H1 (cell line): ENCODE results near the gene OR14A2. TPM values are rescaled to one million over a fixed set of nuclear protein-coding genes. Genes with fewer than 3 reads are reported as not detected.

Experiments
- CTCF ChIA-PET: fragments of 300-600 bp; sonication (Branson Sonifier 250); formaldehyde crosslinking; loops from one replicate; lab custom pipeline; 2021; ENCODE audit not compliant: partially characterized antibody; lab: Charles Lee
- POLR2A ChIA-PET: fragments of 300-600 bp; sonication (Branson Sonifier 250); formaldehyde crosslinking; loops from one replicate; lab custom pipeline; 2021; ENCODE audit warnings: inconsistent platforms; ENCODE audit not compliant: partially characterized antibody; lab: Charles Lee
- DNase-seq, 2 experiments: peaks; one replicate each; pipeline versions ENCODE4 v3.0.0 to v3.0.0-alpha.2; 2010 to 2022; ENCODE audit warnings: low spot score in 2 of 2, low read depth in 1 of 2, mixed read lengths in 1 of 2
- FAIRE-seq: peaks from 2 replicates; lab custom pipeline; 2011; peaks lifted over from hg19 to GRCh38; lab: Jason Lieb, UNC
- H2AFZ ChIP-seq: 2 replicates; pipeline ENCODE4 v1.8.1; 2012; ENCODE audit warnings: low read length, inconsistent platforms
- H2AK5ac ChIP-seq: 2 replicates; pipeline ENCODE4 v1.6.1; 2013; ENCODE audit warnings: low read depth, low read length
- H2BK120ac ChIP-seq: replicated peaks from 2 replicates; pipeline ENCODE3; 2013; ENCODE audit warnings: low read depth, low read length, inconsistent platforms
- H2BK12ac ChIP-seq: 2 replicates; pipeline ENCODE4 v1.6.1; 2013; ENCODE audit warnings: low read depth, low read length
- H2BK15ac ChIP-seq: 2 replicates; pipeline ENCODE4 v1.6.1; 2013; ENCODE audit warnings: low read length
- H2BK20ac ChIP-seq: 2 replicates; pipeline ENCODE4 v1.6.1; 2013; ENCODE audit warnings: low read length
- H2BK5ac ChIP-seq: 2 replicates; pipeline ENCODE4 v1.6.1; 2013; ENCODE audit warnings: low read depth, low read length
- H3K14ac ChIP-seq: 2 replicates; pipeline ENCODE4 v1.6.1; 2013; ENCODE audit warnings: inconsistent platforms; ENCODE audit not compliant: insufficient read length
- H3K18ac ChIP-seq: 2 replicates; pipeline ENCODE4 v1.6.1; 2013; ENCODE audit warnings: low read length; ENCODE audit errors: extremely low read depth
- H3K23ac ChIP-seq: 2 replicates; pipeline ENCODE4 v1.6.1; 2013; ENCODE audit warnings: inconsistent platforms; ENCODE audit not compliant: insufficient read length
- H3K23me2 ChIP-seq: 2 replicates; pipeline ENCODE4 v1.6.1; 2013; ENCODE audit warnings: low read depth, low read length
- H3K27ac ChIP-seq: 2 replicates; pipeline ENCODE4 v1.6.1; 2011; ENCODE audit warnings: low read depth, low read length, inconsistent platforms
- H3K27me3 ChIP-seq, 4 experiments: replicated peaks in 1 of 4; 1 replicate in 1 of 4; 2 replicates in 3 of 4; pipeline versions ENCODE4 v1.6.1 to v1.8.1; 2011 to 2013; ENCODE audit warnings: low read length in 3 of 4, mild to moderate bottlenecking in 3 of 4, inconsistent platforms in 2 of 4, mixed read lengths in 2 of 4, moderate library complexity in 1 of 4; ENCODE audit not compliant: control insufficient read depth in 3 of 4, insufficient read depth in 3 of 4; ENCODE audit errors: extremely low read depth in 1 of 4
- H3K36me3 ChIP-seq, 4 experiments: 2 replicates each; pipeline versions ENCODE4 v1.6.1 to v1.8.1; 2011 to 2013; ENCODE audit warnings: mild to moderate bottlenecking in 4 of 4, low read length in 3 of 4, moderate library complexity in 2 of 4, control low read depth in 1 of 4, inconsistent platforms in 1 of 4; ENCODE audit not compliant: insufficient read depth in 4 of 4, control insufficient read depth in 2 of 4
- H3K4ac ChIP-seq: replicated peaks from 2 replicates; pipeline ENCODE3; 2013; ENCODE audit warnings: low read length, low read depth, mixed read lengths, inconsistent platforms; ENCODE audit not compliant: insufficient read length
- H3K4me1 ChIP-seq, 4 experiments: replicated peaks in 1 of 4; 1 replicate in 1 of 4; 2 replicates in 3 of 4; pipeline versions ENCODE4 v1.6.1 to v1.8.1; 2011 to 2013; ENCODE audit warnings: low read length in 3 of 4, inconsistent platforms in 2 of 4, mixed read lengths in 1 of 4; ENCODE audit not compliant: insufficient read depth in 4 of 4, control insufficient read depth in 3 of 4
- H3K4me2 ChIP-seq, 2 experiments: 2 replicates each; pipeline versions ENCODE4 v1.6.1 to v1.8.1; 2011 to 2013; ENCODE audit warnings: low read depth in 2 of 2, low read length in 2 of 2, control low read depth in 1 of 2, inconsistent platforms in 1 of 2, mild to moderate bottlenecking in 1 of 2; ENCODE audit not compliant: insufficient read depth in 1 of 2
- H3K4me3 ChIP-seq, 4 experiments: fragments of 200-600, 300-600 bp in 1 of 4; sonication (generic), shearing (Covaris generic), sonication (Bioruptor Twin) in 1 of 4; 2 replicates each; pipeline versions ENCODE4 v1.5.1 to v1.8.1; 2011 to 2016; ENCODE audit warnings: low read length in 4 of 4, low read depth in 3 of 4, control low read depth in 2 of 4, inconsistent platforms in 2 of 4, mild to moderate bottlenecking in 2 of 4, mixed read lengths in 1 of 4, moderate library complexity in 1 of 4; ENCODE audit not compliant: insufficient read depth in 2 of 4; ENCODE audit errors: extremely low read depth in 1 of 4
- H3K56ac ChIP-seq: replicated peaks from 2 replicates; pipeline ENCODE3; 2013; ENCODE audit warnings: low read depth, mild to moderate bottlenecking, mixed read lengths, low read length, inconsistent platforms; ENCODE audit not compliant: insufficient read length
- H3K79me1 ChIP-seq: 2 replicates; pipeline ENCODE4 v1.6.1; 2013; ENCODE audit warnings: low read depth, low read length, control low read depth
- H3K79me2 ChIP-seq, 2 experiments: 2 replicates each; pipeline versions ENCODE4 v1.6.1 to v1.8.1; 2012 to 2013; ENCODE audit warnings: low read length in 2 of 2, mild to moderate bottlenecking in 2 of 2, inconsistent platforms in 1 of 2; ENCODE audit not compliant: insufficient read depth in 2 of 2, control insufficient read depth in 1 of 2
- H3K9ac ChIP-seq, 4 experiments: replicated peaks in 1 of 4; 1 replicate in 1 of 4; 2 replicates in 3 of 4; pipeline versions ENCODE4 v1.6.1 to v1.8.1; 2011 to 2013; ENCODE audit warnings: low read depth in 3 of 4, low read length in 3 of 4, control low read depth in 2 of 4, mild to moderate bottlenecking in 2 of 4, moderate library complexity in 2 of 4, inconsistent platforms in 1 of 4; ENCODE audit errors: extremely low read depth in 1 of 4
- H3K9me3 ChIP-seq, 2 experiments: 2 replicates each; pipeline versions ENCODE4 v1.6.1 to v1.8.1; 2012 to 2013; ENCODE audit warnings: mild to moderate bottlenecking in 2 of 2, moderate library complexity in 2 of 2, control low read depth in 1 of 2, inconsistent platforms in 1 of 2, low read depth in 1 of 2, low read length in 1 of 2, mixed read lengths in 1 of 2; ENCODE audit not compliant: insufficient read depth in 2 of 2
- H4K20me1 ChIP-seq, 2 experiments: replicated peaks in 1 of 2; 2 replicates each; pipeline versions ENCODE3 to v1.8.1; 2011 to 2013; ENCODE audit warnings: inconsistent platforms in 2 of 2, low read length in 2 of 2, mild to moderate bottlenecking in 1 of 2; ENCODE audit not compliant: insufficient read depth in 2 of 2, control insufficient read depth in 1 of 2
- H4K5ac ChIP-seq: 2 replicates; pipeline ENCODE4 v1.6.1; 2013; ENCODE audit warnings: low read length, low read depth, mixed read lengths, inconsistent platforms; ENCODE audit not compliant: insufficient read length
- H4K8ac ChIP-seq: 2 replicates; pipeline ENCODE4 v1.8.0; 2013; ENCODE audit warnings: mild to moderate bottlenecking, moderate library complexity, low read length, inconsistent platforms; ENCODE audit not compliant: insufficient read depth; ENCODE audit errors: extremely low read depth
- H4K91ac ChIP-seq: replicated peaks from 2 replicates; pipeline ENCODE3; 2013; ENCODE audit warnings: low read length, mixed read lengths, inconsistent platforms; ENCODE audit not compliant: insufficient read length
- BRCA1 ChIP-seq: IDR thresholded peaks from 2 replicates; pipeline ENCODE4 v1.6.1; 2012; ENCODE audit warnings: low read depth, low read length, improper control_type of control experiment
- CHD2 ChIP-seq: IDR thresholded peaks from 2 replicates; pipeline ENCODE4 v1.6.1; 2012; ENCODE audit warnings: low read length, improper control_type of control experiment
- CTBP2 ChIP-seq: IDR thresholded peaks from 2 replicates; pipeline ENCODE4 v1.7.0; 2011; ENCODE audit warnings: borderline replicate concordance, mild to moderate bottlenecking, moderate library complexity, mixed read lengths, low read length; ENCODE audit not compliant: insufficient read depth, insufficient read length
- JUN ChIP-seq: IDR thresholded peaks from 2 replicates; pipeline ENCODE4 v1.6.1; 2011; ENCODE audit warnings: low read depth, mild to moderate bottlenecking, improper control_type of control experiment, low read length
- KDM4A ChIP-seq: IDR thresholded peaks from one replicate; pipeline ENCODE4 v1.7.1; 2012; ENCODE audit warnings: low read depth, mild to moderate bottlenecking, moderate library complexity, low read length, inconsistent platforms; ENCODE audit not compliant: severe bottlenecking
- KDM5A ChIP-seq: fragments of 200-600 bp; IDR thresholded peaks from 2 replicates; pipeline ENCODE4 v1.7.1; 2012; ENCODE audit warnings: mild to moderate bottlenecking, low read length, inconsistent platforms, mixed read lengths
- NRF1 ChIP-seq: IDR thresholded peaks from 2 replicates; pipeline ENCODE4 v1.6.1; 2011; ENCODE audit warnings: mild to moderate bottlenecking, low read depth, low read length, improper control_type of control experiment
- RBBP5 ChIP-seq: IDR thresholded peaks from 2 replicates; pipeline ENCODE4 v1.7.1; 2012; ENCODE audit warnings: low read depth, mild to moderate bottlenecking, inconsistent platforms, low read length, moderate library complexity, borderline replicate concordance
- SP2 ChIP-seq: IDR thresholded peaks from 2 replicates; pipeline ENCODE4 v1.6.1; 2012; ENCODE audit warnings: mild to moderate bottlenecking, low read length, inconsistent platforms
- SUZ12 ChIP-seq: fragments of 200-600 bp; sonication (generic); IDR thresholded peaks from 2 replicates; pipeline ENCODE4 v1.6.1; 2012; ENCODE audit warnings: mild to moderate bottlenecking, inconsistent platforms, low read length, moderate library complexity, mixed read lengths
- USF2 ChIP-seq: IDR thresholded peaks from 2 replicates; pipeline ENCODE4 v1.6.1; 2011; ENCODE audit warnings: low read length, improper control_type of control experiment
- WGBS, 2 experiments: shearing (Covaris generic) in 1 of 2; methylation state at CpG; one replicate each; pipeline versions ENCODE4 v1.1.6 to v1.1.7; 2013 to 2015; ENCODE audit warnings: low lambda C conversion rate in 2 of 2, mixed read lengths in 2 of 2, inconsistent platforms in 1 of 2, low coverage in 1 of 2, missing lambda C conversion rate in 1 of 2; ENCODE audit not compliant: insufficient replicate concordance in 2 of 2, insufficient coverage in 1 of 2, insufficient read length in 1 of 2; ENCODE audit errors: extremely low coverage in 1 of 2, missing lambda C conversion rate in 1 of 2; 5-methylcytosine and 5-hydroxymethylcytosine counted together
- polyA plus RNA-seq, 7 experiments: library from polyadenylated mRNA; depleted of rRNA in 3 of 7; stranded (reverse) in 5 of 7; unstranded in 2 of 7; fragments of >200 nt in 5 of 7; fragments of 200-250 nt in 2 of 7; gene quantifications; 1 replicate in 5 of 7; 2 replicates in 1 of 7; 4 replicates in 1 of 7; pipeline versions ENCODE4 v1.2.1 to v1.2.3, GENCODE V29; 2011 to 2013; ENCODE audit warnings: missing spikeins in 2 of 7, mixed read lengths in 2 of 7
- total RNA-seq: library from RNA; stranded (reverse); fragmentation: NEBNext Ultra II Directional; extraction: Animal tissue kit (Norgen Biotek cat#: 25700); gene quantifications from 2 replicates; pipeline ENCODE4 v1.2.1, GENCODE V29; 2021
- TF ChIP-seq, protein P1 (sequence below): IDR thresholded peaks from 2 replicates; pipeline ENCODE4 v1.6.1; 2012; ENCODE audit warnings: low read length, inconsistent platforms

OR14A2 gene
- total and polyA plus RNA-seq, 2 of the 8 experiments (the other 6 are each of a cell fraction or from before 2014, with no cell fraction given): not detected

GRCh38 chr1:247680171-247680570 is 67.8 kb downstream of the OR14A2 start:
- Histone ChIP-seq H4K20me1 (no peaks in the 10 kb centered on the region), H2AFZ (no peak overlapping the region), H3K9me3 (peaks cover 7 to 15% of the 10 kb centered on the region in 2 experiments; a peak in 2 of 4 replicates), H4K8ac (no peak overlapping the region), H3K14ac (no peak overlapping the region), H3K27me3 (no peaks in the 10 kb centered on the region), H3K4me2 (no peak overlapping the region), H3K79me1 (no peaks in the 10 kb centered on the region), H3K56ac (no peak overlapping the region), H4K5ac (no peak overlapping the region), H3K4me1 (no peaks in the 10 kb centered on the region), H3K36me3 (no peaks in the 10 kb centered on the region), H3K27ac (no peak overlapping the region), H4K91ac (no peak overlapping the region), H2BK12ac (no peak overlapping the region), H3K23me2 (no peaks in the 10 kb centered on the region), H2BK15ac (no peak overlapping the region), H2BK120ac (no peak overlapping the region), H3K79me2 (no peaks in the 10 kb centered on the region), H3K23ac (no peak overlapping the region), H2BK20ac (no peak overlapping the region), H3K9ac (no peak overlapping the region), H3K18ac (no peak overlapping the region), H2AK5ac (no peak overlapping the region), H3K4ac (no peak overlapping the region), H2BK5ac (no peak overlapping the region), H3K4me3 (no peak overlapping the region)
- ChIA-PET POLR2A (no interaction called here), CTCF (interaction anchor here (1.1 kb wide), 1 partner anchor 66 kb away, joined by 3 read pairs; no protein-coding TSS in a partner anchor)
- no peak for DNase-seq
- no peak for FAIRE-seq
- 79% methylated on average over 4 of the region's 4 CpGs; no CpG with 5 or more reads in 1 of the 2 experiments for WGBS, 2 experiments
- TF ChIP-seq SUZ12: no peak
- no peak for TF ChIP-seq CHD2
- no peak for TF ChIP-seq NRF1
- TF ChIP-seq, protein P1, sequence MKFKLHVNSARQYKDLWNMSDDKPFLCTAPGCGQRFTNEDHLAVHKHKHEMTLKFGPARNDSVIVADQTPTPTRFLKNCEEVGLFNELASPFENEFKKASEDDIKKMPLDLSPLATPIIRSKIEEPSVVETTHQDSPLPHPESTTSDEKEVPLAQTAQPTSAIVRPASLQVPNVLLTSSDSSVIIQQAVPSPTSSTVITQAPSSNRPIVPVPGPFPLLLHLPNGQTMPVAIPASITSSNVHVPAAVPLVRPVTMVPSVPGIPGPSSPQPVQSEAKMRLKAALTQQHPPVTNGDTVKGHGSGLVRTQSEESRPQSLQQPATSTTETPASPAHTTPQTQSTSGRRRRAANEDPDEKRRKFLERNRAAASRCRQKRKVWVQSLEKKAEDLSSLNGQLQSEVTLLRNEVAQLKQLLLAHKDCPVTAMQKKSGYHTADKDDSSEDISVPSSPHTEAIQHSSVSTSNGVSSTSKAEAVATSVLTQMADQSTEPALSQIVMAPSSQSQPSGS: no peak
- TF ChIP-seq CTBP2: no peak
- TF ChIP-seq RBBP5: no peak
- TF ChIP-seq USF2: no peak
- TF ChIP-seq KDM4A: no peak
- no peak for TF ChIP-seq BRCA1
- no peak for TF ChIP-seq KDM5A
- TF ChIP-seq SP2: no peak
- TF ChIP-seq JUN: no peak
